Mucosa of descending colon (tissue), 3 donors: ENCODE data around the gene DEPDC1B. TPM values are rescaled to one million over a fixed set of nuclear protein-coding genes. Genes with fewer than 3 reads are reported as not detected.
"Not testable (repeated sequence)": the region's sequence is repeated elsewhere in the genome, so short reads cannot be mapped to it uniquely, and the experiment has no call there.

Source experiments
- ATAC-seq: fragments of 200-7000 bp; cut with Tn5 transposase; one replicate; pipeline ENCODE4 v1.9.1; 2020; ENCODE audit warnings: mild to moderate bottlenecking, moderate library complexity
- DNase-seq, 3 donors: peaks; one replicate each; pipeline ENCODE4 v3.0.0-alpha.2; 2020
- H3K36me3 ChIP-seq: fragments of 200-600 bp; one replicate; pipeline ENCODE4 v1.8.0; 2021; ENCODE audit warnings: low read depth, mild to moderate bottlenecking
- H3K4me1 ChIP-seq: fragments of 200-600 bp; one replicate; pipeline ENCODE4 v1.8.0; 2021; ENCODE audit warnings: low read depth, mild to moderate bottlenecking
- H3K4me3 ChIP-seq: fragments of 200-600 bp; one replicate; pipeline ENCODE4 v1.8.0; 2021; ENCODE audit warnings: mild to moderate bottlenecking
- H3K9me3 ChIP-seq: fragments of 200-600 bp; one replicate; pipeline ENCODE4 v1.8.0; 2021; ENCODE audit warnings: mild to moderate bottlenecking
- intact Hi-C, 2 donors: fragments of 100-400 bp; cut with DNase I in 1 of 2; cut with micrococcal nuclease in 1 of 2; formaldehyde crosslinking; loops; one replicate each; pipeline versions ENCODE4 v1.11.0 to v1.11.1; 2022; cut with DNase I, micrococcal nuclease
- total RNA-seq, 3 donors: library from RNA; stranded (reverse); fragmentation: NEBNext Ultra II Directional in 2 of 3; extraction: Animal tissue kit (Norgen Biotek cat#: 25700) in 2 of 3; gene quantifications; one replicate each; pipeline versions ENCODE4 v1.2.1 to v1.2.4, GENCODE V29; 2021 to 2023
- TF ChIP-seq, protein P1 (sequence below): fragments of 200-600 bp; IDR thresholded peaks from one replicate; pipeline ENCODE4 v1.8.0; 2022; ENCODE audit warnings: antibody characterized with exemption, mild to moderate bottlenecking
- donor health status: DM: no; HTN: no; CAD: no; lungs with moderate emphysema.
- donor health status: DM: no; HTN: no; CAD: no.
- donor health status: DM: no; HTN: yes; CAD: no.

DEPDC1B gene
- total RNA-seq, 3 donors from 2014 or later = 3.4 to 9.8 (median 4.5) TPM

DNA sequence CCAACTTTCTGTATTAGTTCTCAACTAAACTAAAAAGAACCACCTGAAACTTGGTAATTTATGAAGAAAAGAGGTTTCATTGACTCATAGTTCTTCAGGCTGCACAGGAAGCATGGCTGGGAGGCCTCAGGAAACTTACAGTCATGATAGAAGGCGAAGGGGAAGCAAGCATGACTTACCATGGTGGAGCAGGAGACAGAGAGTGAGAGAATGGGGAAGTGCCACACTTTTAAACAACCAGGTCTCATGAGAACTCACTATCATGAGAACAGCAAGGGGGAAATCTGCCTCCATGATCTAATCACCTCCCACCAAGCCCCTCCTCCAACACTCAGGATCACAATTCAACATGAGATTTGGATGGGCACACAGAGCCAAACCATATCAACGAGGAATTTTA, 123.5 kb downstream of the DEPDC1B start:
- intact Hi-C loops = no loop called here
- TF ChIP-seq, protein P1, sequence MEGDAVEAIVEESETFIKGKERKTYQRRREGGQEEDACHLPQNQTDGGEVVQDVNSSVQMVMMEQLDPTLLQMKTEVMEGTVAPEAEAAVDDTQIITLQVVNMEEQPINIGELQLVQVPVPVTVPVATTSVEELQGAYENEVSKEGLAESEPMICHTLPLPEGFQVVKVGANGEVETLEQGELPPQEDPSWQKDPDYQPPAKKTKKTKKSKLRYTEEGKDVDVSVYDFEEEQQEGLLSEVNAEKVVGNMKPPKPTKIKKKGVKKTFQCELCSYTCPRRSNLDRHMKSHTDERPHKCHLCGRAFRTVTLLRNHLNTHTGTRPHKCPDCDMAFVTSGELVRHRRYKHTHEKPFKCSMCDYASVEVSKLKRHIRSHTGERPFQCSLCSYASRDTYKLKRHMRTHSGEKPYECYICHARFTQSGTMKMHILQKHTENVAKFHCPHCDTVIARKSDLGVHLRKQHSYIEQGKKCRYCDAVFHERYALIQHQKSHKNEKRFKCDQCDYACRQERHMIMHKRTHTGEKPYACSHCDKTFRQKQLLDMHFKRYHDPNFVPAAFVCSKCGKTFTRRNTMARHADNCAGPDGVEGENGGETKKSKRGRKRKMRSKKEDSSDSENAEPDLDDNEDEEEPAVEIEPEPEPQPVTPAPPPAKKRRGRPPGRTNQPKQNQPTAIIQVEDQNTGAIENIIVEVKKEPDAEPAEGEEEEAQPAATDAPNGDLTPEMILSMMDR = no peak
- Histone ChIP-seq H3K4me3 (no peak overlapping the region), H3K36me3 (no peaks in the 10 kb centered on the region), H3K4me1 (no peaks in the 10 kb centered on the region), H3K9me3 (peaks cover 14% of the 10 kb centered on the region)
- ATAC-seq (no peak), DNase-seq (no peak)

DNA sequence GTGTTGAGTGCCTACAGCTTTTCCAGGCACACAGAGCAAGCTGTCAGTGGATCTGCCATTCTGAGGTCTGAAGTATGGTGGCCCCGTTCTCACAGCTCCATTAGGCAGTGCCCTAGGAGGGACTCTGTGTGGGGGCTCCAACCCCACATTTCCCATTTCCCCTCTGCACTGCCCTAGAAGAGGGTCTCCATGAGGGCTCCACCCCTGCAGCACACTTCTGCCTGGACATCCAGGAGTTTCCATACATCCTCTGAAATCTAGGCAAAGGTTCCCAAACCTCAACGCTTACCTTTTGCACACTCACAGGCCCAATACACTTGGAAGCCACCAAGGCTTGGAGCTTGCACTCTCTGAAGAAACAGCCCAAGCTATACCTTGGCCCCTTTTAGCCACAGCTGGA, 131.3 kb downstream of the DEPDC1B start:
- ATAC-seq = no peak
- no peaks in the 10 kb centered on the region for H3K4me1 ChIP-seq
- TF ChIP-seq, protein P1 = no peak
- H3K4me3 ChIP-seq = no peak overlapping the region
- no peaks in the 10 kb centered on the region for H3K36me3 ChIP-seq
- no peak for DNase-seq
- intact Hi-C loops = no loop called here
- H3K9me3 ChIP-seq = peaks cover 20% of the 10 kb centered on the region

DNA sequence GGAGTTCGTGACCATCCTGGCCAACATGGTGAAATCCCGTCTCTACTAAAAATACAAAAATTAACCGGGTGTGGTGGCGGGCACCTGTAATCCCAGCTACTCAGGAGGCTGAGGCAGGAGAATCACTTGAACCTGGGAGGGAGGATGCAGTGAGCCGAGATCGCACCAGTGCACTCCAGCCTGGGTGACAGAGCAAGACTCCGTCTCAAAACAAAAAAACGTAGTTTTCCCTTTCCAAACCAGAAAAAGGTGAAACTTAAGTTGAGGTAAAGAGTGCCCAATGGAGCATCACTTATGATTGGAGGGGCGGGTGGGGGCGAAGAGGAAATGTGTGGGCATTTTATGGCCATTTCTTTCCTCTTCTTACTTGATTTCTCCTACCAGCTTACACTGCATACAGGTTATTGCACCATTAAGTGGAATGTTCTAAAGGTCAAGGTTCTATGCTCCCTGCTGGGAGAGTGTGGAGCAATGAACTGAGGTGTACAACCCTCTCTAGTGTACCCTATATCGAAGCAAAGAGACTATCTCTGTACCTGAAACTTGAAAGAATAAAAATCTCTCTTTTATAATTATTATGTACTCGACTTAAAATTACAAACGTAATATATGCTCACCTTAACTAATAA, 136.2 kb downstream of the DEPDC1B start:
- no peaks in the 10 kb centered on the region for H3K4me1 ChIP-seq
- DNase-seq = no peak
- no peak for ATAC-seq
- TF ChIP-seq, protein P1 = no peak
- H3K9me3 ChIP-seq = peaks cover 12% of the 10 kb centered on the region
- H3K36me3 ChIP-seq = no peaks in the 10 kb centered on the region
- intact Hi-C loops = no loop called here
- H3K4me3 ChIP-seq = no peak overlapping the region

DNA sequence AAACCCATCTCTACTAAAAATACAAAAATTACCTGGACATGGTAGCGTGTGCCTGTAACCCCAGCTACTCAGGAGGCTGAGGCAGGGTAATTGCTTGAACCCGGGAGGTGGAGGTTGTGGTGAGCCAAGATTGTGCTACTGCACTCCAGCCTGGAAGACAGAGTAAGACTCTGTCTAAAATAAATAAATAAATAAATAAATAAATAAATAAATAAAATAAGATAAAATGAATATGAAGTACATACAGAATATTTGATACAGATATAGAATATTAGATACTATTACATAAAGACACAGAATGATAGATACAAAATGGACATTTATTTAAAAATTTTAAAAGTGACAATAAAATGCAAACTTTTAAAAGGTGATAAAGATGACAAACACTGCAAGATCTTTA, 146.7 kb downstream of the DEPDC1B start:
- DNase-seq, H3K4me3 ChIP-seq, H3K4me1 ChIP-seq, H3K36me3 ChIP-seq, H3K9me3 ChIP-seq, intact Hi-C loops, ATAC-seq: not testable (repeated sequence)

DNA sequence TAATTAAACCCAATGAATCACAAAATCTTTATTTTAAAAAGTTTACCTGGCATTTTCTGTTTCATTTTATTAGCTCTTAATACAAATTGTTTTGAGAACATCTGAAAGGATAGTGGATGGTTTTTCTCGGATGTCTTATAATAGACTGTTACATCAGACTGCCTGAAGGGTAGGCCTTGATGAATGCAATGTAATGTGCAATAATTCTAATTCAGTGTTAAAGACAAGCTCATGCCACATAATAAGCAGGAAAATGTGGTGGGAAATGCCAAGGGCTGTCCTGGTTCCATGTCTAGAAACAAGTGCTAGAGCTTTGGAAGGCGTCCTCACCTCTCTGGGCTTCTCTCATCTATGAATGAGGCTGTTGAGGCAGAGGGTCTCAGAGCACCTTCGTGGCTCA, 148.1 kb downstream of the DEPDC1B start:
- no peaks in the 10 kb centered on the region for H3K36me3 ChIP-seq
- DNase-seq = no peak
- TF ChIP-seq, protein P1 = no peak
- no peak for ATAC-seq
- H3K9me3 ChIP-seq = no peaks in the 10 kb centered on the region
- no peak overlapping the region for H3K4me3 ChIP-seq
- no peaks in the 10 kb centered on the region for H3K4me1 ChIP-seq
- intact Hi-C loops = no loop called here

DNA sequence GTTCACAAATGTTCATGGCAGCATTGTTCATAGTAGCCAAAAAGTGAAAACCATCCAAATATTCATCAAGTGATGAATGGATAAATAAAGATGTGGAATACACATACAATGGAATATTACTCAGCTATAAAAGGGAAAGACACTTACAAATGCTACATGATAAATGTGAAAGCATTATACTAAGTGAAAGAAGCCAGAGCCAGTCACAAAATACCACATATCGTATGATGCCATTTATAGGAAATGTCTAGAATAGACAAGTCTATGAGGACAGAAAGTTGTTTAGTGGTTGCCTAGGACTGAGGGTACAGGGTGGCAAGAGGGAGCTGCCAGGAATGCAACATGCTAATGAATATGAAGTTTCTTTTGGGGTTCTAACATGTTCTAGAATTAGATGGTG, 148.7 kb downstream of the DEPDC1B start:
- DNase-seq = no peak
- intact Hi-C loops = no loop called here
- no peak for ATAC-seq
- Histone ChIP-seq H3K4me1 (no peaks in the 10 kb centered on the region), H3K9me3 (no peaks in the 10 kb centered on the region), H3K4me3 (no peak overlapping the region), H3K36me3 (no peaks in the 10 kb centered on the region)
- TF ChIP-seq, protein P1 = no peak
